ENCODE data around the gene FRAT1. TPM values are rescaled to one million over a fixed set of nuclear protein-coding genes. Genes with fewer than 3 reads are reported as not detected.

Gene FRAT1
- total RNA-seq, 1 experiment from 2014 or later = 2.1 TPM

DNA sequence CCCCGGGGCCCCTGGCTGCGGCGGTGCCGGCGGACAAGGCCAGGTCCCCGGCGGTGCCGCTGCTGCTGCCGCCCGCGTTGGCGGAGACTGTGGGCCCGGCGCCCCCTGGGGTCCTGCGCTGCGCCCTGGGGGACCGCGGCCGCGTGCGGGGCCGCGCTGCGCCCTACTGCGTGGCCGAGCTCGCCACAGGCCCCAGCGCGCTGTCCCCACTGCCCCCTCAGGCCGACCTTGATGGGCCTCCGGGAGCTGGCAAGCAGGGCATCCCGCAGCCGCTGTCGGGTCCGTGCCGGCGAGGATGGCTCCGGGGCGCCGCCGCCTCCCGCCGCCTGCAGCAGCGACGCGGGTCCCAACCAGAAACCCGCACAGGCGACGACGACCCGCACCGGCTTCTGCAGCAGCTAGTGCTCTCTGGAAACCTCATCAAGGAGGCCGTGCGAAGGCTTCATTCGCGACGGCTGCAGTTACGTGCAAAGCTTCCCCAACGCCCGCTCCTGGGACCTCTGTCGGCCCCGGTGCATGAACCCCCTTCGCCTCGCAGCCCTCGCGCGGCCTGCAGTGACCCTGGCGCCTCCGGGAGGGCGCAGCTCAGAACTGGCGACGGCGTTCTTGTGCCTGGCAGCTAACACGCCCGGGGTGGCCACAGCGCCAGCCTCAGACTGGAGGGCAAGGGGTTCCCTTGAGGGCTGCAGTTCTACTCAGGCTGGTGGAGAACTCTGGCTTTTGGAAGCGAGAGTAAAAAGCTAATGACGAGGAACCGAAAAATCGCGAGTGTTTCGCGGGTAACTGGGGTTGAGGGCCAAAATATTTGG is 804 bp downstream of the FRAT1 start:
- Mint-ChIP-seq H3K9me3 (ENCODE audit: low read depth, unreplicated experiment) (no peaks in the 10 kb centered on the region), H3K27ac (ENCODE audit: unreplicated experiment) (no peak overlapping the region), H3K27me3 (ENCODE audit: unreplicated experiment) (no peaks in the 10 kb centered on the region), H3K36me3 (ENCODE audit: insufficient read depth, unreplicated experiment) (peaks cover 18% of the 10 kb centered on the region), H3K4me3 (ENCODE audit: low read depth, unreplicated experiment) (peak overlapping the region; percentile 69), H3K4me1 (ENCODE audit: low read depth, unreplicated experiment) (peaks cover 13% of the 10 kb centered on the region)
- intact Hi-C loops (cut with micrococcal nuclease; ENCODE audit: unreplicated experiment) = no loop called here
- CTCF ChIA-PET = interaction anchor here (1.2 to 1.5 kb wide), 2 partner anchors 8 to 41 kb away, joined by 3 to 7 read pairs; no protein-coding TSS in a partner anchor
- TF ChIP-seq, protein P1, sequence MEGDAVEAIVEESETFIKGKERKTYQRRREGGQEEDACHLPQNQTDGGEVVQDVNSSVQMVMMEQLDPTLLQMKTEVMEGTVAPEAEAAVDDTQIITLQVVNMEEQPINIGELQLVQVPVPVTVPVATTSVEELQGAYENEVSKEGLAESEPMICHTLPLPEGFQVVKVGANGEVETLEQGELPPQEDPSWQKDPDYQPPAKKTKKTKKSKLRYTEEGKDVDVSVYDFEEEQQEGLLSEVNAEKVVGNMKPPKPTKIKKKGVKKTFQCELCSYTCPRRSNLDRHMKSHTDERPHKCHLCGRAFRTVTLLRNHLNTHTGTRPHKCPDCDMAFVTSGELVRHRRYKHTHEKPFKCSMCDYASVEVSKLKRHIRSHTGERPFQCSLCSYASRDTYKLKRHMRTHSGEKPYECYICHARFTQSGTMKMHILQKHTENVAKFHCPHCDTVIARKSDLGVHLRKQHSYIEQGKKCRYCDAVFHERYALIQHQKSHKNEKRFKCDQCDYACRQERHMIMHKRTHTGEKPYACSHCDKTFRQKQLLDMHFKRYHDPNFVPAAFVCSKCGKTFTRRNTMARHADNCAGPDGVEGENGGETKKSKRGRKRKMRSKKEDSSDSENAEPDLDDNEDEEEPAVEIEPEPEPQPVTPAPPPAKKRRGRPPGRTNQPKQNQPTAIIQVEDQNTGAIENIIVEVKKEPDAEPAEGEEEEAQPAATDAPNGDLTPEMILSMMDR (IDR thresholded peaks at IDR 0.05; ENCODE audit: unreplicated experiment) = no peak
- BruUV-seq (replicated peaks) = TSS peak; percentile 66
- peak; percentile 56 for DNase-seq

DNA sequence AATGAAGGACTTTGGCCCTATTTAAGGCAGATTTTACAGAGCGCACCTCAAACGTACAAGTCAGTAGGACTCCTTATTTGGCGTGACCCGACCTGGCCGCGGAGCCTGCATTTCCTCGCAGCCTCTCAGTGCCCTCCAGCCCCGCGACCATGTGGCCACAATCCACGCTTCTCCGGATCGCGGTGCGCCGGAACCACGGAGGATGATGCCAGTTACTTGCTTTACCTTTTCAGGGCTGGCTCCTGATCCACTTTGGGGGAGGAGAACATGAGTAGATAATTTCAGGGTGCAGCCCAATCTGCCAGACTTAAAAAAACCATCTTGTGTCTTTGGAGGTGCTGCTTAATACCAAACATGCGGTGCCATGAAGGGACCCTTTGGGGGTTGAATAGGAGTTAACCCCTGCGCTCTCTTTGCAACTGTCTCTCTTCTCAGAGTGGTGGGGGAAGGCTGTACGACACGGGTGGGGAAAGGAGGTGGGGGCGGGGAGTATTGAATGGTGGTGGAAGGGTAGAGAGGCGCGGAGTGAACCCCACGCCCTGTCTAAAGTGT is 1.5 kb downstream of the FRAT1 start:
- H3K9me3 Mint-ChIP-seq (ENCODE audit: low read depth, unreplicated experiment) = no peaks in the 10 kb centered on the region
- CTCF ChIA-PET = no interaction called here
- H3K4me1 Mint-ChIP-seq (ENCODE audit: low read depth, unreplicated experiment) = peaks cover 13% of the 10 kb centered on the region
- intact Hi-C loops (cut with micrococcal nuclease; ENCODE audit: unreplicated experiment) = no loop called here
- H3K4me3 Mint-ChIP-seq (ENCODE audit: low read depth, unreplicated experiment) = peak overlapping the region; percentile 69
- no peak overlapping the region for H3K27ac Mint-ChIP-seq (ENCODE audit: unreplicated experiment)
- BruUV-seq (replicated peaks) = no TSS peak
- no peaks in the 10 kb centered on the region for H3K27me3 Mint-ChIP-seq (ENCODE audit: unreplicated experiment)
- peaks cover 18% of the 10 kb centered on the region for H3K36me3 Mint-ChIP-seq (ENCODE audit: insufficient read depth, unreplicated experiment)
- no peak for DNase-seq
- TF ChIP-seq, protein P1 (IDR thresholded peaks at IDR 0.05; ENCODE audit: unreplicated experiment) = no peak

DNA sequence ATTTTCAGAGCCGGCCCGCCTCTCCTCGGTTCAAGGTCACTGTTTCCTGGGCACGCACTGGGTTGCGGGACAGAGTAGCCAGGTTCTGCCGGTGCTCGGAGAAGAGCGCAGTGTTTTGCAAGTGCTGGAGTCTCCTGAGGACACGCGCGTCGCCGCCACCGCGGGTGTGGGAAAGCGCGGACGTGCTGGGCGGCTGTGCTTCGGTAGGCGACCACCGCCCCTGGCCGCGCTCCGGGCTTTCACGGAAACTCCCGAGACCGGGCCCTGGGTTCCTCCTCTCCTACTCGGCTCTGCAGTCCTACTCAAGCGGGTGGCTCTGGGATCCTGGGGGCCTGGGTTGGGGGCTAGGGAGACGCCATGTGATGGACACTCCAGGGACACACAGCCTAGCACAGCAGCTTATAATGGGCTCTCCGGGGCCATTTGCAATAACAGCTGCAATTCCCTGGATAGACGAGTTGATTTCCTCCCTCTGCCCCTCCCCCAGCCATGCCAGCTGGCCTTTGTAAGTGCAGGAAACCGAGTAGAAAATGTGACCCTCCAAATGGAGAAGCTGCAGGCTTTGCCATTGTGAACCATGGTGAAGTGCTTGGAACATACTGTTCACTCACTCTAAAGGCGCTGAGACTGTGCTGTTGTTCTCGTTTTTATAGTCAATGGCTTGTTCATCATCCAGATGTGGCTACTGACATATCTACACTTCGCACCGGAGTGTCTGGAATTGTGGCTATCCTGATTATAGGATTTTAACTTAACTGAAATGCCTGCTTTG is 2.1 kb downstream of the FRAT1 start:
- Mint-ChIP-seq H3K9me3 (ENCODE audit: low read depth, unreplicated experiment) (no peaks in the 10 kb centered on the region), H3K27me3 (ENCODE audit: unreplicated experiment) (no peaks in the 10 kb centered on the region), H3K27ac (ENCODE audit: unreplicated experiment) (no peak overlapping the region), H3K4me1 (ENCODE audit: low read depth, unreplicated experiment) (peaks cover 19% of the 10 kb centered on the region), H3K36me3 (ENCODE audit: insufficient read depth, unreplicated experiment) (peaks cover 18% of the 10 kb centered on the region), H3K4me3 (ENCODE audit: low read depth, unreplicated experiment) (no peak overlapping the region)
- no TSS peak for BruUV-seq (replicated peaks)
- DNase-seq = no peak
- CTCF ChIA-PET = no interaction called here
- intact Hi-C loops (cut with micrococcal nuclease; ENCODE audit: unreplicated experiment) = no loop called here
- TF ChIP-seq, protein P1 (IDR thresholded peaks at IDR 0.05; ENCODE audit: unreplicated experiment) = no peak

DNA sequence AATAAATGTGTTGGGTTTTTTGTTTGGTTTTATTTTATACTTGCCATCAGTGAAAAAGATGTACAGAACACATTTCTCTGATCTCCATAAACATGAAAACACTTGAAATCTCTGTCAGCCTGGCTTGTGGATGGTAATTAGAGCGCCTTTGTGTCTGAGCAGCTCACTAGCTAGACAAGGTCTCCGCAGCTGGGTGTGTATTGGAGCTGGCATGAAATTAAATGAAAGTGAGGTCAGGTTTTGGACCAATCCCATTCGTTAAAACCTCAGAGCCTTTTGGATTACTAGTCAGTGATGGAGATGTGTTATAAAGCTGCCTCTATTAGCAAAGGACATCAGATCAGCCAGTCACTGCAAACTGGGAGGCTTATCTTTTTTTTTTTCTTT is 2.7 kb downstream of the FRAT1 start:
- no peak for DNase-seq
- H3K4me1 Mint-ChIP-seq (ENCODE audit: low read depth, unreplicated experiment) = peaks cover 21% of the 10 kb centered on the region
- intact Hi-C loops (cut with micrococcal nuclease; ENCODE audit: unreplicated experiment) = no loop called here
- TF ChIP-seq, protein P1 (IDR thresholded peaks at IDR 0.05; ENCODE audit: unreplicated experiment) = no peak
- H3K27ac Mint-ChIP-seq (ENCODE audit: unreplicated experiment) = no peak overlapping the region
- BruUV-seq (replicated peaks) = no TSS peak
- CTCF ChIA-PET = no interaction called here
- H3K27me3 Mint-ChIP-seq (ENCODE audit: unreplicated experiment) = no peaks in the 10 kb centered on the region
- H3K9me3 Mint-ChIP-seq (ENCODE audit: low read depth, unreplicated experiment) = no peaks in the 10 kb centered on the region
- peaks cover 18% of the 10 kb centered on the region for H3K36me3 Mint-ChIP-seq (ENCODE audit: insufficient read depth, unreplicated experiment)
- H3K4me3 Mint-ChIP-seq (ENCODE audit: low read depth, unreplicated experiment) = no peak overlapping the region

Data from Calu3 (cell line).